ENCODE data around the gene CCDC195. TPM values are rescaled to one million over a fixed set of nuclear protein-coding genes. Genes with fewer than 3 reads are reported as not detected.

CCDC195 gene
- polyA plus RNA-seq, 1 donor from 2014 or later = not detected

DNA sequence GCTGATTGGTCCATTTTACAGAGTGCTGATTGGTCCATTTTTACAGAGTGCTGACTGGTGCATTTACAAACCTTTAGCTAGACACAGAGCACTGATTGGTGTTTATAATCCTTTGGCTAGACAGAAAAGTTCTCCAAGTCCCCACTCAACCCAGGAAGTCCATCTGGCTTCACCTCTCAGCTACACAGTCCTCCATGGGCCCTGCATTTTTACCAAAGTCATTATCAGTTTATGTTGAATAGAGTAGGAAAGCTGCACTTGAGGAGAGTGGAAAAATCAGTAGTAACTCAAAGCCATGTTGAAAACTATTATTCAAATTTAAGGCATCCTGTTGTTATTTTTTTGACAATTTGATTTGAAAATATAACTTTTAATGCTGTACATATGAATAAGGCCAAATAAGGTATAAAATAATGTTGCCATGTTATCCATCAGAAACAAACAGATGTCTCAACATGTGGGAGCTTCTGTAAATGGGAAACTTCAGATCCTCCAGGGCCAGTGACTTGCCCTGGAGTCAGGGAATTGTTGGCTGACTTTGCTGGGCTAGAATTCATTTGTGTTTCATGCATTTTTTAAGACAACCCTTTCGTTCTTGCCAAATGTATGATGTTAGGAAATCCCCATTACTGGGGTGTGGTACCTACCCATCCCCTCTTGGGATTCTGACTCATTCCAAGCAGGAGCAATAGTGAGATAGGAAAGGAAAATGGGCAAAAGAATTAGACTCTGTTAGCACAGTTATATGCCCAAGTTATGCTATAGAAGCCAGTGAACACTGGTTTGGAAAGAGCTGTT lies 37.8 kb upstream of the CCDC195 start:
- H3K4me2 ChIP-seq (ENCODE audit: low read length) = no peak overlapping the region
- H3F3A ChIP-seq (ENCODE audit: insufficient read depth, low read length, poor library complexity, severe bottlenecking) = no peaks in the 10 kb centered on the region
- no peak overlapping the region for H2AFZ ChIP-seq (ENCODE audit: low read depth, low read length)
- H3K4me3 ChIP-seq (ENCODE audit: low read length) = no peak overlapping the region
- no peaks in the 10 kb centered on the region for H3K27me3 ChIP-seq (ENCODE audit: insufficient read depth, low read depth, low read length)
- TF ChIP-seq EP300 (conservative IDR thresholded peaks at IDR 0.05; ENCODE audit: poor library complexity, severe bottlenecking) (no peak), POLR2AphosphoS5 (IDR thresholded peaks at IDR 0.05) (no peak), EZH2 (IDR thresholded peaks at IDR 0.05; ENCODE audit: borderline replicate concordance, insufficient read depth, low read length, poor library complexity, severe bottlenecking) (no peak), TAF1 (IDR thresholded peaks at IDR 0.05; ENCODE audit: low read depth) (no peak), SMC3 (conservative IDR thresholded peaks at IDR 0.05; ENCODE audit: poor library complexity) (no peak), MXI1 (conservative IDR thresholded peaks at IDR 0.05; ENCODE audit: poor library complexity, severe bottlenecking) (no peak), RAD21 (conservative IDR thresholded peaks at IDR 0.05) (no peak)
- TF ChIP-seq, protein P1, sequence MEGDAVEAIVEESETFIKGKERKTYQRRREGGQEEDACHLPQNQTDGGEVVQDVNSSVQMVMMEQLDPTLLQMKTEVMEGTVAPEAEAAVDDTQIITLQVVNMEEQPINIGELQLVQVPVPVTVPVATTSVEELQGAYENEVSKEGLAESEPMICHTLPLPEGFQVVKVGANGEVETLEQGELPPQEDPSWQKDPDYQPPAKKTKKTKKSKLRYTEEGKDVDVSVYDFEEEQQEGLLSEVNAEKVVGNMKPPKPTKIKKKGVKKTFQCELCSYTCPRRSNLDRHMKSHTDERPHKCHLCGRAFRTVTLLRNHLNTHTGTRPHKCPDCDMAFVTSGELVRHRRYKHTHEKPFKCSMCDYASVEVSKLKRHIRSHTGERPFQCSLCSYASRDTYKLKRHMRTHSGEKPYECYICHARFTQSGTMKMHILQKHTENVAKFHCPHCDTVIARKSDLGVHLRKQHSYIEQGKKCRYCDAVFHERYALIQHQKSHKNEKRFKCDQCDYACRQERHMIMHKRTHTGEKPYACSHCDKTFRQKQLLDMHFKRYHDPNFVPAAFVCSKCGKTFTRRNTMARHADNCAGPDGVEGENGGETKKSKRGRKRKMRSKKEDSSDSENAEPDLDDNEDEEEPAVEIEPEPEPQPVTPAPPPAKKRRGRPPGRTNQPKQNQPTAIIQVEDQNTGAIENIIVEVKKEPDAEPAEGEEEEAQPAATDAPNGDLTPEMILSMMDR (IDR thresholded peaks at IDR 0.05; ENCODE audit: poor library complexity, severe bottlenecking) = no peak
- TF ChIP-seq, protein P2, sequence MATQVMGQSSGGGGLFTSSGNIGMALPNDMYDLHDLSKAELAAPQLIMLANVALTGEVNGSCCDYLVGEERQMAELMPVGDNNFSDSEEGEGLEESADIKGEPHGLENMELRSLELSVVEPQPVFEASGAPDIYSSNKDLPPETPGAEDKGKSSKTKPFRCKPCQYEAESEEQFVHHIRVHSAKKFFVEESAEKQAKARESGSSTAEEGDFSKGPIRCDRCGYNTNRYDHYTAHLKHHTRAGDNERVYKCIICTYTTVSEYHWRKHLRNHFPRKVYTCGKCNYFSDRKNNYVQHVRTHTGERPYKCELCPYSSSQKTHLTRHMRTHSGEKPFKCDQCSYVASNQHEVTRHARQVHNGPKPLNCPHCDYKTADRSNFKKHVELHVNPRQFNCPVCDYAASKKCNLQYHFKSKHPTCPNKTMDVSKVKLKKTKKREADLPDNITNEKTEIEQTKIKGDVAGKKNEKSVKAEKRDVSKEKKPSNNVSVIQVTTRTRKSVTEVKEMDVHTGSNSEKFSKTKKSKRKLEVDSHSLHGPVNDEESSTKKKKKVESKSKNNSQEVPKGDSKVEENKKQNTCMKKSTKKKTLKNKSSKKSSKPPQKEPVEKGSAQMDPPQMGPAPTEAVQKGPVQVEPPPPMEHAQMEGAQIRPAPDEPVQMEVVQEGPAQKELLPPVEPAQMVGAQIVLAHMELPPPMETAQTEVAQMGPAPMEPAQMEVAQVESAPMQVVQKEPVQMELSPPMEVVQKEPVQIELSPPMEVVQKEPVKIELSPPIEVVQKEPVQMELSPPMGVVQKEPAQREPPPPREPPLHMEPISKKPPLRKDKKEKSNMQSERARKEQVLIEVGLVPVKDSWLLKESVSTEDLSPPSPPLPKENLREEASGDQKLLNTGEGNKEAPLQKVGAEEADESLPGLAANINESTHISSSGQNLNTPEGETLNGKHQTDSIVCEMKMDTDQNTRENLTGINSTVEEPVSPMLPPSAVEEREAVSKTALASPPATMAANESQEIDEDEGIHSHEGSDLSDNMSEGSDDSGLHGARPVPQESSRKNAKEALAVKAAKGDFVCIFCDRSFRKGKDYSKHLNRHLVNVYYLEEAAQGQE (IDR thresholded peaks at IDR 0.05; ENCODE audit: borderline replicate concordance) = no peak
- no peak overlapping the region for H3K9ac ChIP-seq (ENCODE audit: low read length)
- no peaks in the 10 kb centered on the region for H3K36me3 ChIP-seq (ENCODE audit: insufficient read depth, low read length)
- peaks cover 7% of the 10 kb centered on the region for H3K9me3 ChIP-seq (ENCODE audit: low read length)
- H3K9me2 ChIP-seq (ENCODE audit: insufficient read depth, low read length) = no peaks in the 10 kb centered on the region
- no peaks in the 10 kb centered on the region for H3K79me2 ChIP-seq (replicated peaks; ENCODE audit: insufficient read depth, low read length)
- no peaks in the 10 kb centered on the region for H4K20me1 ChIP-seq (ENCODE audit: insufficient read depth)
- no peak overlapping the region for H3K27ac ChIP-seq (ENCODE audit: low read length)

DNA sequence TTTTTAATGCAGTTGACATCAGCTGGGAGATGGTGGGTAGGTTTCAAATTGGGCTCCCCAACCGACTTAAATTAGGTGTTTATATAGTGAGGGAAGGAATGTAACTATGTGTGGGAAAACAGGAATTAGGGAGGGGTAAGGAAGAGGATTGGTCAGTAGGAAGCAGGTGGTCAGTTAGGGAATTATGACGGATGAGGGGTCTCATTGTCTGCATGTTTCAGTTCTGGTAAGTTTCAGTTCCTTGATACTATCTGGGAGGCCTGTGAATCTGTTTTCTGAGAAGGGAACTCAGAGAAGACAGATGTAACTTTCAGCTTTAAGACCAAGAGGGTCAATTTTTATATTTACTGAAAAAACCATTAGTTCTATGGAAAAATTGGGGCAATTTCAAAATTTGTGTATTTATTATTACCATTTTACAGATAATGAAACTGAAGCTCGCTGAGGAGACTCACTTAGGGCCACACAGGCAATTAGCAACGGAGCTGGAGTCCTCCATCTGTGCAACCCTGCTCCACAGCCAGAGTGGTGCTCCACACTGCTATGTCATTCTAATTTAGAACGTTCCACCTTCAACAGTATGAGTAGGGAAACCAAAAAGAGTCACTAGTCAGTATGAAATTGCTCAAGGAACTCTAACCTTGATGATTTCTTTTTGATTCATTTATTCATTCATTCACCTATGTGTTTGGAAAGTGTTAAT lies 36.0 kb upstream of the CCDC195 start:
- Histone ChIP-seq H3K9me2 (ENCODE audit: insufficient read depth, low read length) (no peaks in the 10 kb centered on the region), H3K9ac (ENCODE audit: low read length) (no peak overlapping the region), H3K27me3 (ENCODE audit: insufficient read depth, low read depth, low read length) (no peaks in the 10 kb centered on the region), H3K4me2 (ENCODE audit: low read length) (no peak overlapping the region), H3K27ac (ENCODE audit: low read length) (no peak overlapping the region), H3K4me3 (ENCODE audit: low read length) (no peak overlapping the region), H3K36me3 (ENCODE audit: insufficient read depth, low read length) (no peaks in the 10 kb centered on the region), H3F3A (ENCODE audit: insufficient read depth, low read length, poor library complexity, severe bottlenecking) (no peaks in the 10 kb centered on the region), H3K79me2 (replicated peaks; ENCODE audit: insufficient read depth, low read length) (no peaks in the 10 kb centered on the region), H4K20me1 (ENCODE audit: insufficient read depth) (no peaks in the 10 kb centered on the region), H2AFZ (ENCODE audit: low read depth, low read length) (no peak overlapping the region), H3K9me3 (ENCODE audit: low read length) (no peaks in the 10 kb centered on the region)
- TF ChIP-seq, protein P1 (IDR thresholded peaks at IDR 0.05; ENCODE audit: poor library complexity, severe bottlenecking) = no peak
- TF ChIP-seq MXI1 (conservative IDR thresholded peaks at IDR 0.05; ENCODE audit: poor library complexity, severe bottlenecking) (no peak), TAF1 (IDR thresholded peaks at IDR 0.05; ENCODE audit: low read depth) (no peak), RAD21 (conservative IDR thresholded peaks at IDR 0.05) (no peak), POLR2AphosphoS5 (IDR thresholded peaks at IDR 0.05) (no peak), EZH2 (IDR thresholded peaks at IDR 0.05; ENCODE audit: borderline replicate concordance, insufficient read depth, low read length, poor library complexity, severe bottlenecking) (no peak), EP300 (conservative IDR thresholded peaks at IDR 0.05; ENCODE audit: poor library complexity, severe bottlenecking) (no peak), SMC3 (conservative IDR thresholded peaks at IDR 0.05; ENCODE audit: poor library complexity) (no peak)
- TF ChIP-seq, protein P2 (IDR thresholded peaks at IDR 0.05; ENCODE audit: borderline replicate concordance) = no peak
